ENCODE measurements around the gene ZNF148. TPM values are rescaled to one million over a fixed set of nuclear protein-coding genes. Genes with fewer than 3 reads are reported as not detected.
A peak's percentile ranks its signal among the peaks of the same experiment; 100 is the strongest.

The ZNF148 gene
- total RNA-seq, 1 experiment from 2014 or later, result 24.8 TPM

DNA sequence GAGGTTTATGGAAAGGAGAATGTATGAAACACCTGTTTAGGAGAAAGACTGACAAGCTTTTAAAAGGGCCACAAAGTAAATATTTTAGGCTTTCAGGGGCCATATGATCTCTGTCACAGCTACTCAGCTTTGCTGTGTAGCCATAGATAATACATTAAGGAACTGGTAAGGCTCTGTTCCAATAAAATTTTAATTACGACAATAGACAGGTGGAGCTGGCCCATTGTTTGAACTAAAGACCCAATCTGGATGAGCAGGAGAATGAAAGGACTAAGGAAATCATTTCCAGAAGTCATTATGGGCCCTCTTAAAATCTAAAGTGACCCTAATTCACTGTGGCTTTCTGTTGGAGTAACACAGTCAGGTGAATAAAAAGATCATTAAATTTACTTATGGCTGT, 114.1 kb downstream of the ZNF148 start:
- no peaks in the 10 kb centered on the region for H3K9me3 ChIP-seq (ENCODE audit: control insufficient read depth, low read depth, low read length)
- no peaks in the 10 kb centered on the region for H3K23me2 ChIP-seq (ENCODE audit: insufficient read length, low read depth, low read length, poor library complexity, severe bottlenecking)
- WGBS (ENCODE audit: extremely low coverage, insufficient read length, low lambda C conversion rate), result no CpG with 5 or more reads among the region's 1 CpG
- peaks cover 2% of the 10 kb centered on the region for H3K79me1 ChIP-seq (ENCODE audit: insufficient read depth, low read depth, low read length, poor library complexity, severe bottlenecking)
- H3K4me1 ChIP-seq (ENCODE audit: insufficient read depth, low read length), result no peaks in the 10 kb centered on the region
- no peak for DNase-seq
- H3K27ac ChIP-seq (ENCODE audit: insufficient read length, low read depth, low read length), result no peak overlapping the region
- H3K23ac ChIP-seq (ENCODE audit: insufficient read length, low read depth, low read length), result no peak overlapping the region
- no peak overlapping the region for H4K8ac ChIP-seq (replicated peaks; ENCODE audit: insufficient read length, low read depth, low read length)
- H3K4ac ChIP-seq (ENCODE audit: low read depth, low read length), result no peak overlapping the region
- H3K9me3 Mint-ChIP-seq, result peaks cover 10 to 13% of the 10 kb centered on the region in 2 experiments
- H3T11ph ChIP-seq (ENCODE audit: low read length), result no peak overlapping the region
- H3K4me3 Mint-ChIP-seq, result no peak overlapping the region
- peaks cover 2 to 5% of the 10 kb centered on the region in 2 experiments; a peak in 2 of 4 replicates for H3K4me1 Mint-ChIP-seq
- no peak overlapping the region for H3K4me2 ChIP-seq (ENCODE audit: insufficient read depth, insufficient read length, low read length)
- no peak overlapping the region for H2AFZ ChIP-seq (ENCODE audit: low read length)
- TF ChIP-seq CTCF (conservative IDR thresholded peaks at IDR 0.05), result no peak
- no peak overlapping the region for H4K91ac ChIP-seq (ENCODE audit: insufficient read length, low read depth, low read length)
- H2BK20ac ChIP-seq (ENCODE audit: low read depth, low read length, poor library complexity, severe bottlenecking), result no peak overlapping the region
- no peak overlapping the region for H3K9ac ChIP-seq (ENCODE audit: extremely low read depth, insufficient read length, low read length)
- H3K18ac ChIP-seq (ENCODE audit: insufficient read length, low read depth, low read length), result no peak overlapping the region
- H3K56ac ChIP-seq (ENCODE audit: insufficient read length, low read depth, low read length), result no peak overlapping the region
- peaks cover 14 to 17% (median 14%) of the 10 kb centered on the region in 3 experiments for H3K36me3 Mint-ChIP-seq (ENCODE audit: insufficient read depth in 1 of 3, low read depth in 3 of 3)
- no peaks in the 10 kb centered on the region; the same call in 1 of the 2 replicates for H3K27me3 Mint-ChIP-seq (ENCODE audit: low read depth)
- H2BK12ac ChIP-seq (ENCODE audit: insufficient read length, low read depth, low read length), result no peak overlapping the region
- no peaks in the 10 kb centered on the region for H3K79me2 ChIP-seq (ENCODE audit: insufficient read depth, low read length)
- H3K27ac Mint-ChIP-seq, result peak overlapping the region in 1 of 3 experiments; percentile 1; a peak in 2 of 7 replicates
- no peak overlapping the region for H4K5ac ChIP-seq (ENCODE audit: insufficient read length, low read depth, low read length)
- no peak overlapping the region for H2BK120ac ChIP-seq (ENCODE audit: low read depth, low read length, poor library complexity, severe bottlenecking)
- H3K27me3 ChIP-seq (ENCODE audit: insufficient read depth, low read length), result no peaks in the 10 kb centered on the region
- no peak overlapping the region for H2BK5ac ChIP-seq (ENCODE audit: insufficient read length, low read length)
- no peak overlapping the region for H2AK5ac ChIP-seq (ENCODE audit: insufficient read length, low read length)
- no peaks in the 10 kb centered on the region for H4K20me1 ChIP-seq (ENCODE audit: control insufficient read depth, insufficient read depth, insufficient read length)
- H2BK15ac ChIP-seq (ENCODE audit: low read depth, low read length), result no peak overlapping the region
- no peak overlapping the region for H3K14ac ChIP-seq (ENCODE audit: insufficient read depth, low read length)

All from H9 (cell line).